Vagina (tissue), 2 donors: ENCODE results near the gene KMT5B. TPM values are rescaled to one million over a fixed set of nuclear protein-coding genes. Genes with fewer than 3 reads are reported as not detected.
A peak's percentile ranks its signal among the peaks of the same experiment; 100 is the strongest.

Experiments used
- DNase-seq, 2 donors: peaks; one replicate each; pipeline ENCODE4 v3.0.0-alpha.2; 2017; ENCODE audit errors: extremely low spot score in 2 of 2
- H3K27ac ChIP-seq: fragments of 200-600 bp; sonication (generic); one replicate; pipeline ENCODE4 v1.5.1; 2019
- H3K27me3 ChIP-seq: fragments of 200-600 bp; sonication (generic); one replicate; pipeline ENCODE4 v1.5.1; 2019
- H3K36me3 ChIP-seq, 2 donors: fragments of 200-600 bp; sonication (generic); one replicate each; pipeline ENCODE4 v1.5.1; 2017 to 2019
- H3K4me1 ChIP-seq: fragments of 200-600 bp; sonication (generic); one replicate; pipeline ENCODE4 v1.5.1; 2019
- H3K4me3 ChIP-seq, 2 donors: fragments of 200-600 bp; sonication (generic); 1 replicate in 1 of 2; 2 replicates in 1 of 2; pipeline ENCODE4 v1.5.1; 2016 to 2019
- H3K9me3 ChIP-seq: fragments of 200-600 bp; sonication (generic); one replicate; pipeline ENCODE4 v1.5.1; 2019
- CTCF ChIP-seq, 3 experiments: fragments of 450-650 bp in 2 of 3; fragments of 200-600 bp in 1 of 3; sonication (generic) in 1 of 3; IDR thresholded peaks; one replicate each; pipeline ENCODE4 v1.5.1; 2017 to 2019; ENCODE audit warnings: antibody characterized with exemption in 3 of 3, mild to moderate bottlenecking in 2 of 3, moderate library complexity in 2 of 3
- POLR2A ChIP-seq, 2 donors: fragments of 450-650 bp; IDR thresholded peaks; one replicate each; pipeline ENCODE4 v1.6.1; 2017; ENCODE audit warnings: antibody characterized with exemption in 2 of 2, mild to moderate bottlenecking in 2 of 2, moderate library complexity in 2 of 2
- POLR2AphosphoS5 ChIP-seq, 2 donors: sonication (generic); formaldehyde crosslinking; IDR thresholded peaks; one replicate each; pipeline ENCODE4 v1.9.0; 2017; ENCODE audit warnings: antibody characterized with exemption in 2 of 2, mild to moderate bottlenecking in 2 of 2, low read depth in 1 of 2; ENCODE audit not compliant: insufficient read depth in 1 of 2
- intact Hi-C: fragments of 100-400 bp; cut with DNase I; formaldehyde crosslinking; loops from one replicate; pipeline ENCODE4 v1.15.1; 2023
- total RNA-seq: library from RNA; depleted of rRNA; stranded (reverse); fragments of >200 nt; gene quantifications from one replicate; pipeline ENCODE4 v1.2.3, GENCODE V29; 2016

KMT5B gene
- total RNA-seq, 1 donor from 2014 or later: 35.4 TPM

GRCh38 chr11:68216171-68216938 is 3.3 kb upstream of the KMT5B start:
- DNase-seq: no peak
- H3K36me3 ChIP-seq: no peaks in the 10 kb centered on the region
- no peak overlapping the region for H3K27ac ChIP-seq
- no peaks in the 10 kb centered on the region for H3K27me3 ChIP-seq
- peaks cover 36% of the 10 kb centered on the region for H3K4me1 ChIP-seq
- no peaks in the 10 kb centered on the region for H3K9me3 ChIP-seq
- intact Hi-C loops: no loop called here
- H3K4me3 ChIP-seq: no peak overlapping the region
- TF ChIP-seq POLR2A (IDR thresholded peaks at IDR 0.05) (no peak), CTCF (IDR thresholded peaks at IDR 0.05) (no peak), POLR2AphosphoS5 (IDR thresholded peaks at IDR 0.05; ENCODE audit: insufficient read depth in 1 of 2, low read depth in 1 of 2) (no peak)

- Histone ChIP-seq H3K36me3 (no peaks in the 10 kb centered on the region), H3K4me3 (no peak overlapping the region), H3K27me3 (no peaks in the 10 kb centered on the region), H3K27ac (no peak overlapping the region), H3K4me1 (peaks cover 43% of the 10 kb centered on the region), H3K9me3 (no peaks in the 10 kb centered on the region)
- DNase-seq: no peak
- TF ChIP-seq POLR2A (IDR thresholded peaks at IDR 0.05) (no peak), POLR2AphosphoS5 (IDR thresholded peaks at IDR 0.05; ENCODE audit: insufficient read depth in 1 of 2, low read depth in 1 of 2) (no peak), CTCF (IDR thresholded peaks at IDR 0.05) (no peak)
- intact Hi-C loops: no loop called here
Measured at GRCh38 chr11:68215524-68216170, 2.6 kb upstream of the KMT5B start.

GRCh38 chr11:68215087-68215445 is 2.0 kb upstream of the KMT5B start:
- Histone ChIP-seq H3K4me1 (peaks cover 49% of the 10 kb centered on the region), H3K4me3 (no peak overlapping the region), H3K27me3 (no peaks in the 10 kb centered on the region), H3K36me3 (no peaks in the 10 kb centered on the region), H3K27ac (no peak overlapping the region), H3K9me3 (no peaks in the 10 kb centered on the region)
- intact Hi-C loops: no loop called here
- TF ChIP-seq CTCF (IDR thresholded peaks at IDR 0.05): no peak
- no peak for TF ChIP-seq POLR2A (IDR thresholded peaks at IDR 0.05)
- no peak for TF ChIP-seq POLR2AphosphoS5 (IDR thresholded peaks at IDR 0.05; ENCODE audit: insufficient read depth in 1 of 2, low read depth in 1 of 2)
- no peak for DNase-seq

DNA sequence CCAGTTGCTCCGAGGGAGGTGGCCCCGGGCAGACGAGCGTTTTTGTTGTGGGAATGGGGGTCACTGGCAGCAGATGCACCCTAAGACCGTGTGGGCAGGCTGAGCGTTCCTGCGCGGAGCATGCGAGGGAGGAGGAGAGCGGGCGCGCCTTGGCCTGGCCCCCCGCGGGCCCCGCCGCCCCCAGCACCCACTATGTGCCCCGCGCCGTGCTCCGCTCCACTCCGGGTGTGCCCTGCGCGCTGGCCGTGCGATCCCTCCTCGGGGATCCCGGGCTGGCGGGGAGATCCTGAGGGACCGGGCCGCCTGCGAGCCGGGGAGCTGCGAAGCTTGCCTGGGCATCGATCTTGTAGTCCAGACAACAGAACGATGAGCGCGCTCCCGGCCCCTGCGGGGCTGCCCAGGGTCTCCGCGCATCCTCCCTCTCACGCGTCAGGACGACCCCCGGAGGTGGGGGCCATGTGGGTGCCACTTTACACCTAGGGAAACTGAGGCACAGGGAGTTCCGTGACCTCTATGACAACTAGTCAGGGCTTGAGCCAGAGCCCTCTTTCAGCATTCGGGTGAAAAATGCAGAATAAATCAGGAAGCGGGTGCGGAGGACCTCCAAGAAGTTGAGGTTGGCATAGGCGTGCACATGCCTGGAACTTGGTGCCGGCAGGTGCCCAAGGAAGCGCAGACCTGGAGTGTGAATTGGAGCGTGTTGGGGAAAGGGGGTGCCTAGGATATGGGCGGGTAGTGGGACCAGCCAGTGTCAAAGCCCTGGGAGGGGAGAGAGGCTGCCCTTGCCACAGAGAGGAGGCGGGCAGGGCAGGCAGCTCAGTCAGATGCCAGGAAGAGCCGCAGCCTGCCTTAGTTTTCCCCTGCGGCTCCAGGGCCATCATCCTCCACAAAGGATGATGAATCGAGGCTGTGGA is 1.3 kb upstream of the KMT5B start:
- TF ChIP-seq POLR2AphosphoS5 (IDR thresholded peaks at IDR 0.05; ENCODE audit: insufficient read depth in 1 of 2, low read depth in 1 of 2): peak in 1 of 2 donors; percentile 9
- TF ChIP-seq CTCF (IDR thresholded peaks at IDR 0.05): no peak
- Histone ChIP-seq H3K9me3 (no peaks in the 10 kb centered on the region), H3K4me3 (peak overlapping the region; percentile 82 to 94), H3K36me3 (no peaks in the 10 kb centered on the region), H3K27me3 (no peaks in the 10 kb centered on the region), H3K4me1 (peaks cover 55% of the 10 kb centered on the region), H3K27ac (peak overlapping the region; percentile 98)
- intact Hi-C loops: loop anchor here (5.0 kb wide), 1 partner anchor 168 kb away; no protein-coding TSS in a partner anchor
- no peak for DNase-seq
